GM04503 (cell line): ENCODE measurements around the gene FPGS.
"Not testable (repeated sequence)": the region's sequence is repeated elsewhere in the genome, so short reads cannot be mapped to it uniquely, and the experiment has no call there.

ENCODE experiments used
- DNase-seq: peaks from one replicate; pipeline ENCODE4 v3.0.0-alpha.2; 2012; ENCODE audit warnings: low read depth

Gene FPGS, protein sequence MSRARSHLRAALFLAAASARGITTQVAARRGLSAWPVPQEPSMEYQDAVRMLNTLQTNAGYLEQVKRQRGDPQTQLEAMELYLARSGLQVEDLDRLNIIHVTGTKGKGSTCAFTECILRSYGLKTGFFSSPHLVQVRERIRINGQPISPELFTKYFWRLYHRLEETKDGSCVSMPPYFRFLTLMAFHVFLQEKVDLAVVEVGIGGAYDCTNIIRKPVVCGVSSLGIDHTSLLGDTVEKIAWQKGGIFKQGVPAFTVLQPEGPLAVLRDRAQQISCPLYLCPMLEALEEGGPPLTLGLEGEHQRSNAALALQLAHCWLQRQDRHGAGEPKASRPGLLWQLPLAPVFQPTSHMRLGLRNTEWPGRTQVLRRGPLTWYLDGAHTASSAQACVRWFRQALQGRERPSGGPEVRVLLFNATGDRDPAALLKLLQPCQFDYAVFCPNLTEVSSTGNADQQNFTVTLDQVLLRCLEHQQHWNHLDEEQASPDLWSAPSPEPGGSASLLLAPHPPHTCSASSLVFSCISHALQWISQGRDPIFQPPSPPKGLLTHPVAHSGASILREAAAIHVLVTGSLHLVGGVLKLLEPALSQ

GRCh38 chr9:127802576-127803443, at the start of gene FPGS:
Gene FPGS, plus strand, starts transcription at chr9:127802882. Its CDS starts 43 bp downstream, at chr9:127802925.
- DNase-seq = peak; percentile 43

DNA sequence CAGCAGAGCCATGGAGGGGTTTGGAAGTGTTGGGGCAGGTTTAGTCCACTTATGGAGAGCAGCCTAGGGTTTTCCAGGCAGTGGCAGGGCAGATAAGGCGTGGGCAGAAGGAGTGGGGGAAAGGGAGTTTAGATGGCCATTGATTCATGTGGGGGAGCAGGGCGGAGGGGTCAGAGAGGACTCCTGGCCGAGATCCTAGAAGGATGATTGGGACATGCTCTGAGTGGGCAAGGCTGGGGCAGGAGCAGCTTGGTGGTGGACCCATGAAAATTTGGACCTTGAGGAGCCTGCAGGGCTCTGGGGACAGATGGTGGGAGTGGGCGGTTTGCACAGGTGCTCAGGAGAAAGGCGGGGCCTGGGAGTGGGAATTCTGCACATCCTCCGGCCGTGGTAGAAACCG, 49.5 kb upstream of the FPGS start:
- DNase-seq = no peak

DNA sequence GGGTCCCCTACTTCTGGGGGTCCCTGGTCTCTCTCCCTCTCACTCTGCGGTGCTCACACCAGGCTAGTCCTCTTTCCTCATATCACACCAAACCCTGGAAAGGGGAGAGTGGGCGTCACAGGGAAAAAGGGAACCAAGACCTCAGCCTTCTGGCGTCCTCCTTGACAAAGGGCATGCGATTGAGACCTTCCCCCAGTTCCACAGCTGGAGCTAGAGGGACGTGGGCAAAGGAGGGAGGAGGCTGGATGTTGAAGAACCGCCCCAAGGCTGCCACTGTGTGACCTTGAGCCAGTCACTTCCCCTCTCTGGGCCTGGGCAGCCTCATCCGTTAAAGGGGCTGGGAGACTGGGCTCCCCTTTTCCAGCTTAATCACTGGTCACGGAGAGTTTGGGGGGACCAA, 49.1 kb upstream of the FPGS start:
- no peak for DNase-seq

DNA sequence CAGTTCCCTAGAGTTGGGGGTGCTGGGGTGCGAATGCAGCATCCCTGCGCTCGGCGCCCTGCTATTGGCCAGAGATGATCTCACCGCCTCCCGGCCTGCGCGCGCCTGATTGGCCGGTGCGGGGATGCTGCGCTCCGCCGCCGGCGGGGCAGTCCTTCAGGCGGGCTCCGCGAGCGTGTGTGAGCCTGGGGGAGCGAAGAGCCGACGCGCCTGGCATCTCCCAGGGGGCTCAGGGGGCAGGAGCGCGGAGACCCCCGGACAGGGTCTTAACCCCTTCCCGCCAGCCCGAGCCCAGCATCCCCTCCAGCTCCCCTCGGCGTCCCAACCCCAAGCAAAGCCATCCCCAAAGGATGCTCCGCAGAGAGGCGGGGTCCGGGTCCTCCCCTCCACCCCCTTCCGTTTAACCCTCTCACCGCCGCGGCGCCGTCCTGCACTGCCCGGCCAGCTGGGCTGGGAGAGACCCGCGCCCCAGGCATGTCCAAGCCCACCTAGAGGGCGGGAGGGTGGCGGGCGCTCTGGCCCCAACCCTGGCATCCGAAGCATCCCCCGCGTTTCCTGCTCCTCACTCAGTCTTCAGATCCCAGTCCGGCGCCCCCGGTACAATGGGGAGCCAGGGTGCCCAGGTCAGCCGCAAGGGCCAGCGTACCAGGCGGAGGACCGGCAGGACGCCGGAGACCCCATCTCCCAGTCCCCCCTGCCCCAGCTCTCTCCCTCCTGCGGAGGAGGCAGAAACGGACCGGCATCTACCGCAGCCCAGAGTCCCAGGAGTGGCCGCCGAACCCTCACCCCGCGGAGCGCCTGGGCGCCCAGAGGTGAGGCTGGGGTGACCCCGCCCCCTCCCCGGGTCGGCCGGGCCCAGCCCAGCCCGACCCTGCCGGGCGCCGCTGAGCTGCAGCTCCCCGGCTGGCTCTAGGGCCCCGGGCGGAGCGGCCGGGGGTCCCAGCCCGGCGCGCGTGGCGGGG, 48.3 kb upstream of the FPGS start:
- DNase-seq = no peak

DNA sequence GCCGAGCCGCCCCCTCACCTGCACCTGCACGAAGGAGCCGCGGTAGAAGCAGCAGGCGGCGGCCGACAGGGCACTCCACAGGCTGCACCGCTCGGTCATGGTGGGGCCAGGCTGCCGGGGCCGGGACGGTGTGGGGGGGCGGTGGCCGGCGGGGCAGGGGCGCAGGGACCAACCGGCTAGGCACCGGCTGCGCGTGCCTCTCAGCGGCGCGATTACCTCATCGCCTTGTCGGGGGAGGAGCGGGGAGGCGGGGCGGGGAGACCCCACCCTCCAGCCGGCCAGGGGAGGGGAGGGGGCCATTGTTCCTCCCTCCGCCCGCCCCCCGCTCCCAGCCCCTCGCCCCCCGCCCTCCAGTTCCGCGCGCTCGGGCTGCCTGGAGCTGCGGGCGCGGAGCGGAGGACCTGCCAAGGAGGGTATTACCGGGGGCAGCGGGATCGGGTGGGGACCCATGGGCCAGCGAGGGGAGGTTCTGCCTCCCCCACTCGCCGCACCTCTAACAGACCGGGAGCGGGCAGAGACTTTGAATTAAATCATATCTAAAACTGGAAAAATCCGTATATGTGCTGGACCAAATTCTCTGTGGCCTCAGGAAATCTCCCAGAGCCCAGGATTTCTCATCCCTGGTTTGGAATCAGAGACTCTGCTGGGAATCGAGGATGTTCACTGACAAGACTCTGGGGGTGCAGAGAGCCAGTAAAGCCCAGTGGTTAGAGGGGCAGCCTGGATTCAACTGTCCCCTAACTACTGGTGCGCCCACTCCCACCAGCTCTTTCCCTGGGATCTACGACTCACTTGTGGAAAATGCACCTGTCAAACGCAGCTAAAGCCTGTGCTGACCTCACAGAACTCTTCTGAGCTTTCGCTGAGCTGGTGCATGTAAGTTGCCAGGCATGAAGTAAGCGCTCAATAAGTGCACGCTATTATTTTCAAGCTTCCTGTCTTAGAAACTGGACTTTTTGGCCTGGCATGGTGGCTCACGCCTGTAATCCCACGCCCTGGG, 47.3 kb upstream of the FPGS start:
- no peak for DNase-seq

- no peak for DNase-seq
These were observed 46.4 kb upstream of the FPGS start for GRCh38 chr9:127756233-127756632.

DNA sequence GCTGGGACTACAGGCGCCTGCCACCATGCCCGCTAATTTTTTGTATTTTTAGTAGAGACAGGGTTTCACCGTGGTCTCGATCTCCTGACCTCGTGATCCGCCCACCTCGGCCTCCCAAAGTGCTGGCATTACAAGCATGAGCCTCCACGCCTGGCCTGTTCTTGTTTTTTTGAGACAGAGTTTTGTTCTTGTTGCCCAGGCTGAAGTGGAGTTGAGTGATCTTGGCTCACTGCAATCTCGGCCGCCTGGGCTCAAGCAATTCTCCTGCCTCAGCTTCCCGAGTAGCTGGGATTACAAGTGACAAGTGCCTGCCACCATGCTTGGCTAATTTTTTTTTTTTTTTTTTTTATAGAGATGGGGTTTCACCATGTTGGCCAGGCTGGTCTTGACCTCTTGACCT, 45.9 kb upstream of the FPGS start:
- DNase-seq = not testable (repeated sequence)

DNA sequence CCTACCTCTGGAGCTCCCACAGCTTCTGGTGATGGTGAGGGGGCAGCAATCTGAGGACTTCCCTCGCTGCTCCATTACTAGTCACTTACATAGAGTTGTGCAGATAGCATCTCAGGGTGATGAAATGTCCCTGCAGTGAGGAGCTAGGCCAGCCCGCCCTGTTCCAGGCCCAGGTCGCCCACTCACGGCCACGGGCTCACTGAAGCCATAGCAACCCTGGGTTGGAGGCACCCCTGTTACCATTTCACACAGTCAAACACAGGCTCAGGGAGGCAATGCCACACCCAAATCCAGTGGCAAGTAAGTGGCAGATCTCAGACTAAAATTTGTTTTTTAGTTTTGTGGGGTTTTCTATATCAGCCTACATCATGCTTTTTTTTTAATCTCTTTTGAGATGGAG, 43.8 kb upstream of the FPGS start:
- DNase-seq = no peak

GRCh38 chr9:127761061-127761460, 41.6 kb upstream of the FPGS start:
- no peak for DNase-seq

DNA sequence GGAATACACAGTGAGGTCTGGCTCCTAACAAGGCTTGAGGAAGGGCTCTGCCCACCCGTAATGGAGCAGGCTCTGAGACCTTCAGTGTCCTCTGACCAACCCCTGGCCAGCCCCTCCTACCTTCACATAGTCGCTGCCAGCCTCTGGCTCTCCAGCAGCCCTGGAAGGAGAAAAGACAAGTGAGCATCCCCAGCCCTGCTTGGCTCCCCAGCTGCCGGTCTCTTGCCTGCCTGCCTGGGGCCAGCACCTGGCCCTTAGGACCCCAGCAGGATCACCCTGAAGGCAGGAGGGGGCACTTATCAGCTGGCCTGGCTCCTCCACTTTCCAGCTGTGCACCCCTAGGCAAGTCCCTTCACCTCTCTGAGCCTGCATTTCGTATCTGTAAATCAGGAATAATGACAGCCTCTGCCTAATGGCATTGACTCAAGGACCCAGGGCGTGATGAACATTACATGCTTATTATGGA, 41.2 kb upstream of the FPGS start:
- DNase-seq = no peak

- no peak for DNase-seq
These were observed 40.5 kb upstream of the FPGS start for GRCh38 chr9:127762111-127762676.

DNA sequence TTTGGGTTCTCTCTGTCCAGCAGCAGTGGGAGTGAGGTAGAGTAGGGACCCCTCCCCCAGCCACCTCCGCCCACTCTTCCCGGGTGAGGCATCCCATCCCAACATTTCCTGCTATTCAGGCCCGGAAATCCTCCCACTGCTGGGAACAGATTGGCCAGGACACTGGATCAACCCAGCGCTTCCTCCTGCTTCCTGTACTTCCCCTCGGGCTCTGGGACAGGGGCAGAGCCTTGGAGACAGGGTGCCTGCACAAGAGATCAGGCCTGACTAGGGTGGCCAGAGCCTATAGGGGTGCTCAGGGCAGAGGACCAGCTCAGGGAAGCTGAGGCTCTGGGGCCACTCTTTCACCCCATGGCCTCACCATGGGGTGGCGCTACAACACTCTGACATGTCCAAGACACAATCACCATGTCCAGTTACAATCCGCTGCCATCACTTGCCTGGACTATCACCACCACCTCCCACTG, 38.7 kb upstream of the FPGS start:
- DNase-seq = no peak

DNA sequence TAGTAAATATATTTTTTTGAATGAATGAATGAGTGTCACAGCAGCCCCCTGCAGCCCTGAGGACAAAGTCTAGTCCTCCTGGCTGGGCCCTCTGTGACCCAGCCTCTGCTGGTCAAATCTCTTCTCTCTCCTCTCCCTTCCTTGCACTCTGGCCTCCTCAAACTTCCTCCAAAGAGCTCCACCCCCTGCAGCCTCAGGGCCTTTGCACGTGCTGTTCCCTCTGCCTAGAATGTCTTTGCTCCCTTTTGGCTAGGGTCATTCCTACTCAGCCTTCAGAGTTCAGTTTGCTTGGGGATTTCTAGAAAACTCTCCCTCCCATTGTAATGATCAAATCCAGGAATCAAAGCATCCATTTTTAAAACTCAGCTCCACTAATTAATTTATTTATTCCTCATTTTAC, 37.3 kb upstream of the FPGS start:
- no peak for DNase-seq

DNA sequence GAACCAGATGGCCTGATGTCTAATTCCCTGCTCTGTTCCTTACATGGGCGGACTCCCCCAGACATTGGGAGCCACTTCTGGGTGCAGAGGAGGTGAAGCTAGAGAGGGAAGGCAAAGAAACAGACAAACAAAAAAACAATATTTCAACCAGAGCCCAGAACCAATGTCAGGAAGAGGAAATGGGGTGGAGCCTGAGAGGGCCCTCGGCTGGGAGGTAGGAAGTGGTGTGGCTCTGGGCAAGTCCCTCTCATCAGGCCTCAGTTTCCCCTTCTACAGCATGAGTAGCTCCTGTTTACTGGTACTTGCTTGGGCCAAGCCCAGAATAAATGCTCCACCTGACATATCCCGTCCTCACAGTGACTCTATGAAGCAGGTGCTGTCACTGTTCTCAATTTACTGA, 35.3 kb upstream of the FPGS start:
- no peak for DNase-seq

GRCh38 chr9:127767909-127768331, 34.8 kb upstream of the FPGS start:
- no peak for DNase-seq

- DNase-seq = no peak
These were observed 34.0 kb upstream of the FPGS start for GRCh38 chr9:127768698-127769097.

DNA sequence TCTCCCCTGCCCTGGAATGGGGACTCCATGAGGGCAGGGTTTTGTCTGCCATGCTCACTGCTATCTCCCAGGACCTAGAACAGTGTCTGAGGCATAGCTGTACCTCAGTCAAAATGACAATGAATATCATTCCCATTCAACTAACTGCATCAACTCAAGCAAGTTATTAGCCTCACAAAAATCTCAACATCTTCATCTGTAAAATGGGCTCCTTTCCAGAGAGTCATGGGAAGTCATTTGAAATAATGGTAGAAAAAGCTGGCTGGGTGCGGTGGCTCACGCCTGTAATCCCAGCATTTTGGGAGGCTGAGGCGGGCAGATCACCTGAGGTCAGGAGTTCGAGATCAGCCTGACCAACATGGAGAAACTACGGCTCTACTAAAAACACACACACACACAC, 33.6 kb upstream of the FPGS start:
- DNase-seq = no peak

DNA sequence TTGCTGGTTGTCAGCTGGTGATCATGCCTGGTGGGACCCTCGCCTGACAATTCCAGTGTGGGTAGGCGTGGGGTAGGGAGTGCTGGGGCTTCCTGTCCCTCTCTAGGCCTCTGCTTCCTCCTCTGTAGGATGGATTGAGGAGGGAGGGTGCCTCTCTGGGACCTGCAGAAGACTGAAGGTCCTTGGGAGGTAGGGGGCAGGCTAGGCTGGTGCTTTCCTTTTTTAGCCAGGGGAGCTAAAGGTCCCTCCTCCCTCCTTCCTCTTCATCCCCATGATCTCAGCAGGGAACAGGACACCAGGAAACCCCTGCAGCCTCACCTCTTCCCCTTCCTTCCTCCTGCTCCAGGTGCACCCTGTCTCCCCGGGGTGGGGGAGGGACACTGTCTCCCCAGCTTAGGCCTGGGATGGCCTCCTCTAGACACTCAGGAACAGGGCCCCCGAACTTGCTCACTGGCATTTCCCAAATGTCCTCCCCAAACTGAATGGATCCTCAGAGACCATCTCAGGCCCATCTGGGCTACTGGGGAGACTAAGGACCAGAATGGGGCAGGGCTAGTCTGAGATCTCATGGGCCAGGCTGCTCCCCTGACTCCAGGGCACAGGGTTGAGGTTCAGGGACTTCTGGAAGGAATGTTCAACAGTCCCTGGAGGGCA, 32.6 kb upstream of the FPGS start:
- DNase-seq = no peak

- DNase-seq = no peak
These were observed 32.1 kb upstream of the FPGS start for GRCh38 chr9:127770583-127770904.
